COLO668 (cell line): ENCODE data around the gene PDGFRB.

Experiments
- DNase-seq: peaks from one replicate; lab custom pipeline; 2025; ENCODE audit not compliant: unreplicated experiment; lab: John Stamatoyannopoulos, UW

PDGFRB gene

DNA sequence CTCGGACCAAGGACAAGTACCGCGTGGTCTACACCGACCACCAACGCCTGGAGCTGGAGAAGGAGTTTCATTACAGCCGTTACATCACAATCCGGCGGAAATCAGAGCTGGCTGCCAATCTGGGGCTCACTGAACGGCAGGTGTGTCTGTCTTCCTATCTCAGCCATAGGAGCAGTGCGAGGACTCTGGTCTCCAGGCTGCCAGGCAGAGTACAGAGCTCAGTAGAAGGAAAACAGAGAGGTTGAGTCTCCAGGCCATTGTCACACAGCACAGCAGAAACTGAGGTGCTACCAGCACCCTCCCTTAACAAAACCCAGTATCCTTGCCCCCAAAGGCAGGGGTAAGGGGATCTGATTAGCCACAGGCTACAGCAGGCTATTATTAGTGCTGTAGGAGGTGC lies 27.1 kb upstream of the PDGFRB start:
- DNase-seq = no peak

- no peak for DNase-seq
These were observed 26.3 kb upstream of the PDGFRB start for GRCh38 chr5:150181766-150182545.

GRCh38 chr5:150181027-150181426 lies 25.4 kb upstream of the PDGFRB start:
- no peak for DNase-seq

GRCh38 chr5:150180241-150181026 lies 24.8 kb upstream of the PDGFRB start:
- no peak for DNase-seq

DNA sequence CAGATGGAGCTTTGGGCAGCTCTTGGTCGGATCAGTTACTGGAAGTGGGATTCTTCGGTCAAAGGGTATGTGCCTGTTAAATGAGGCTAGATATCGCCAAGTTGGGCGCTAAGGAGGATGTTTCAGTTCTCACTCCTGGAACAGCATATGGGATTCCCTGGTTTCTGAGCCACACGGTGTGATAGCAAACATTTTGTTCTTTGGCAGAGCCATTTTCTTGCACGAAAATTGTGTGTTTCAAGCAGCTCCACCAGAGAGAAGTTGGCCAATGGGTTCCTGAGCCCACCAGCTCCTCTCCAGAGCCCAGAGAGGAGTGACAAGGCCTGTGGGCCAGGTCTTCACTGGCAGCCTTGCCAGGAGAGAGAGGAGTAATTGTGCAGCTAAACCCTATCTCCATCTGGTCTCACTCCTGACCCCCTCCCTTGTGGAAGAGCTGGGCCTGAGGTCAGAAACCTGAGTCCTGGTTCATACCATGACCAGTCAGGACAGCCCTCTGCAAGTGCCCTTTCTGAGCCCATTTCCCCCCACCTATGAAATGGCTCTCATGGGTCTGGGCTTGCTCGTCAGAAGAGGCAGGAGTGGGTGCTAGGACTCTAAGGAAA lies 23.5 kb upstream of the PDGFRB start:
- no peak for DNase-seq

GRCh38 chr5:150178262-150178661 lies 22.6 kb upstream of the PDGFRB start:
- DNase-seq = no peak

GRCh38 chr5:150177721-150178120 lies 22.1 kb upstream of the PDGFRB start:
- no peak for DNase-seq

GRCh38 chr5:150176745-150177477 lies 21.3 kb upstream of the PDGFRB start:
- DNase-seq = no peak

- DNase-seq = no peak
These were observed 19.9 kb upstream of the PDGFRB start for GRCh38 chr5:150175536-150175935.

DNA sequence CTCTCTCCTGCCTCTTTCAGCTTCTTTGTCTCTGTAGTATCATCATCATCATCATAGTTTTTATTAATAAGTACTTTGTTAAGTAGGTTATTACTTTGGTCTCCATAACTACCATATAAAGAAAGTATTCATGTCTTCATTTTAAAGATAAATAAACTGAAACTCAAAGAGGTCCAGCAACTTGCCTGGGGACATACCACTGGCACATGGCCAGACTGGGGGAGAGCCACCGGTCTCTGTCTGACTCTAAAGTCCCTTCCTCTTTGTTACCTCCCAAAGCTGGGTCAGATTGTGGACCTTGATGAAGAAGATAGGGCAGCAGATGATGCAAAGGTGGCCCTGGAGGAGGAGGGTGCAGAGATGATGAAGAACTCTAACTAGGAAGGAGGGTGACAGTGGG lies 19.4 kb upstream of the PDGFRB start:
- no peak for DNase-seq

GRCh38 chr5:150174285-150174684 lies 18.6 kb upstream of the PDGFRB start:
- DNase-seq = no peak

DNA sequence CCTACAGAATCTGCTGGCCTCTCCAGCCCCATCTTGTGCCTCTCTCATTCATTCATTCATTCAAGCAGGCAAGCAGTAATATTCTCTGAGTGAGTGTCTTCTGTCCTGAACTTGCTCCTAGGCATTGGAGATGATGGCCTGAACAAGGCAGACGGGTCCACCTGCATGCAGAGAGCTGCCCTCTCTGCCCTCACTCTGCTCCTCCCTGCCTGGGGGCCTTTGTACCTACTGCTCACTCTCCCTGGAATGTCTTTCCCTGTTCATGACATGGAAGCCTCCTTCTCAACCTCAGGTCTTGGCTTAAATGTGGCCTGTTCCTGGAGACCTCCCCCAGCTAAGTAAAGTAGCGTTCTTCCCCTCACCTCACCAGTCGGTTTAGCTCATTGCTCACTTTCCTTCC lies 17.5 kb upstream of the PDGFRB start:
- no peak for DNase-seq

DNA sequence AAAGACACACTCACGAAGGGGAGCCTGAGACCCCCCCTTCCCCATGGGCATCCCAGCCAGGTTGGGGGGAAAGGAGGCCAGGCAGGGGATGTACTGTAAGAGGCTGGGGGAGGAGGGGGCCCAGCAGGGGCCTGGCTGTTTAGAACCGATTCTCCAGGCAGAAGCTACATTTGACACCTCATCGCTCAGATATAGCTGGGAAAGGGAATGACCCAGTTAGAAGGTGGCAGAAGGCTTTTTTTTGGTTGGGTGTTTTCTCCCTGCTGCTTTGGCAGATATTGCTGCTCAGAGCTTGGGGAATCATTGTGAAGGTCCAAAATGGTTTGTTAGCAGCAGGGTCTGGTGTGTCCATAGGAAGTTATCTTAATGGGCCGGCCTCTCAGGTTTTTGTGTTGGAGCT lies 16.9 kb upstream of the PDGFRB start:
- DNase-seq = no peak

GRCh38 chr5:150172145-150172544 lies 16.5 kb upstream of the PDGFRB start:
- DNase-seq = no peak

GRCh38 chr5:150168864-150169263 lies 13.2 kb upstream of the PDGFRB start:
- no peak for DNase-seq

- DNase-seq = no peak
These were observed 12.3 kb upstream of the PDGFRB start for GRCh38 chr5:150167908-150168307.

GRCh38 chr5:150167512-150167850 lies 11.8 kb upstream of the PDGFRB start:
- DNase-seq = no peak

GRCh38 chr5:150166650-150167511 lies 11.2 kb upstream of the PDGFRB start, which contains the start of gene CDX1:
Gene CDX1, plus strand, starts transcription at chr5:150166778. Its CDS starts 99 bp downstream, at chr5:150166877.
- no peak for DNase-seq

DNA sequence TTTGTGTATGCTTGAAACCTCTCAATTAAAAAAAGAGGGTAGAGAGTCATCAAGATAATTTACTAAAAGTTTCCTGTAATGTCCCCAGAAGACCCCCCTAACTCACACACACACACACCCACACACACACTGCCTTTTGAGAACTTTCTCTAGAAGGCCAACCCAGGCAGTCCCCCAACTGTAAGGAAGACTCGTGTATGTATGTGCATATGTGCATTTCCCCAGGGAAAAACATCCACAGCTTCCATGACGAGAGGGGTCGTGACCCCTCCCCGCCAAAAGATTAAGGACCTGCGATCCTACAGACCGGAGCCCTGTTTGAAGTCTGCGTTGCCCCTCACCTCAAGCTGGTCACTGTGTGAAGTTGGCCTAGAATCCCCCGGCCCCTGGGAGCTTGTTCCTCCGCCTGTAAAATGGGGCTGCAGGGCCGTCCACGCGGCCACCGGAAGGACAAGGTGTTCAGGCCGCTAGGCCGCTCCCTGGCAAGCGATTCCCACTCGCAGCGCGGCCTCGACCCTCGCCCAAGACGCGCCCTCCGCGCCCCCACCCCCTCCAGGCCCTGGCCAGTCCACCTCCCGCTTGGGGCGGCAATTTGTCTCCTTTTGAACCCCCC lies 10.5 kb upstream of the PDGFRB start:
- no peak for DNase-seq
